GM21360 (cell line): ENCODE measurements around the gene DISP1.

Source experiments
- ATAC-seq: cut with Tn5 transposase; IDR thresholded peaks from one replicate; pipeline ENCODE4 v1.9.1; 2021; ENCODE audit warnings: mild to moderate bottlenecking, moderate library complexity; ENCODE audit not compliant: unreplicated experiment

Gene DISP1

DNA sequence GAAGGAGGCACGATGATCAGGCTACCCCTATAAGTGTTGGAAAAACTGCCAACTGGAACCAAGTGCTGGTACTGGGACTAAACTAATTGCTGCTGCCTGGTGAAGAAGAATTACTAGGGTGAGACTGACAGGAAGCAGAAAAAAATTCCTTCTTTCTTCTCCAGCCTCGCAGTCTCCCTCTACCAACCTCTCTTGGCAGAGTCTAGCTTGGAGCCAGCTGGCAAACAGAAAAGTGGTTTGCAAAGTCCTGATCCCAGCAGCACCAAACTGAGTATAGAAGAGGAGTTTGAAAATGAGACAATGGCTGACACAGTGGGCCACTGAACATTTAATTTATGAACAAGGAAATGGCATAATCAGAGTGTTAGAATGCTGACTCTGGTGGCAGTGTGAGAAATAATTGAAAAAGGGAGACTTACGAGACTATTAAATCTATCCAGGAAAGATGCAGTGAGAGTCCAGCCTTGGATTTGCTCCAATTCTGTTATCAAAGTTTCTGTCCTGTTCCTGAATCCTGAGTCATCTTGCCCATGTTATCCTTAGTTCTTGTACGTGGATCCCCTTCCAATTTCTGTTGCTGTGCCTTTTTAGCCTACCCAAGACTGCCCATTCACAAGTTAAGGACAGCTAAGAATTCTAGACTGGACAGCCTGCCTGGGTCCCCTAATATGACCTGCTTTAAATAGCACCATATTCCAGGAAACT, 23.7 kb upstream of the DISP1 start:
- no peak for ATAC-seq

DNA sequence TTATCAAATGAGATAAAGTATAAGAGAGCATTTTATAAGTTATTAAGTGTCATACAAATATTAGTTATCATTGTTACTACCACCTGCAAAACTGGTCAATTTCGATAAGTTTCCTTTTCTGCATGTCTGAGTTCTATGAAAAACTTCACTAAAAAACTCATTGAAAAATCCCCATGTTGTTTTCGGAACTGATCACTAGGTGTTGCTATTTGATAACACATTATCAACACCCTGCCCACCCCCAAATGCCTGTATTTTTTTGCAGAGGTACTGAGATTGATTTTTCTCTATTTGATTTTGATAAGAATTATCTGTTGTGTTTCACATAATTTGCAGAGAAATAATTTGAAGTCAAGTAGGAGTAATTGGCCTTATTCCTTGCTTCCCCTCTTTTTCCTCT, 22.1 kb upstream of the DISP1 start:
- ATAC-seq = no peak

DNA sequence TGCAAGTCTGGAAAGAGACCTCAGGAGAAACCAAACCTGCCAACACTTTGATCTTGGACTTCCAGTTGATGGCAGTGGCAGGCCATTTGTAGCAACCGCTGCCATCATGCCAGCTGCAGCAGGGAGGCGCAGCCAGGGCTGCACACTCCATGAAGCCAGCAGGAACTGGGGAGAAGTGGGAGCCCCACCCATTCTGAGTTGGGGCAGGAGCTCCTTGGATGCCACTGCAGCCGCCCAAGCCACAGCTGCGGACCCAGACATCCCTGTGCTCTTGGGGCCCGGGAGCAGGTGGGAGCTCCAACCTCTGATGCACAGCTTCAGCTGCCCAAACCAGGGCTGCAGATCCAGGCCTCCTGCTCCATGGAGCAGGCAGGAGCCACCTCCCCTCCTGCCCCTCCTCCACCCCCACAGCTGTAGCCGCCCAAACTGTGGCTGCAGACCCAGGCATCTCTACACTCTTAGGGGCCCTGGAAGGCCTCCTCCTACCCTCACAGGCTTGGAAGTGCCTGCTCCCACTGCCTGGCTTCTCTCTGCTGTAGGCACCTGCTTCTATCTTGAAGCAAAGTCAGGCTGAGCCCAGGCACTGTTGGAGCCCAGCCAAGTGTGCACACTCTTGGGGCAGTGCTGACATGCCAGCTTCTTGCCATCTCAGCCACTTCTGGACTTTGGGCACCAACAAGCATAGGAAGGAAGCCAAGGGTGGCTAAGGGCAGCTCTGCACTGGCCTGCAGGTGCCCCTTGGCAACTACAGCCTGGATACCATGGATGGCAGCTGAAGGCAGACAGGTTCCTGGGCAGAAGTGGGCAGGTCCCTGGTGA, 20.0 kb upstream of the DISP1 start:
- ATAC-seq = no peak

DNA sequence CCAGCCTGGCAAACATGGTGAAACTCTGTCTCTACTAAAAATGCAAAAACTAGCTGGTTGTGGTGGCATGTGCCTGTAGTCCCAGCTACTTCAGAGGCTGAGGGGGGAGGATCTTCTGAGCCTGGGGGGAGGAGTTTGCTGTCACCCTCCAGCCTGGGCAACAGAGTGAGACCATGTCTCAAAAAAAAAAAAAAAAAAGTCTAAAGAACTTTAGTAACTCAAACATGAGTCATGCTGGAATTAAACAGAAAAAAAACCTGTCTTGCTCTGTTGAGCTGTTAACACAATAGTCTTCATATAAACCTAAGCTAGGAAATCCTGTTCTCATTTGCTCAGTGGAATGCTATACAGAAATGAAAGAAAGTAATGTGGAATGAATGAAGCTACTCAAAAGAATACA, 16.7 kb upstream of the DISP1 start:
- no peak for ATAC-seq

DNA sequence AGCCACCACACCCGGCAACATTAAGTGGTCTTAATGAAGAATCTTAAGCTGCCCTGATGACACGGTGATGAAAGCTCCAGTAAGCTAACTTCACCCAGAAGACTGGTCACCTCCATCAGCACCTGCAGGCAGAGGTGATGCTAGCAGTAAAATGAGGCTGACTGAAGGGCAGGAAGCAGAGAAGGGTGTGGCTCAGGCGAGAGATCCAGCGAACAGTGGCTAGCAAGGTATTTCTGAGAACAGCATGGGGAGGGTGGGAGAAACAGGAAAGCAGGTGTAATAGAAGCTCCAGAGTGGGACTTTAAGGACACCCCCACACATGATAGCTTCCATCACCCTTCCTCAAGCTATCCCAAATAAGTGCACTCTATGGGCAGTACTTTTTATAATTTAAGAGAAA, 15.9 kb upstream of the DISP1 start:
- no peak for ATAC-seq

DNA sequence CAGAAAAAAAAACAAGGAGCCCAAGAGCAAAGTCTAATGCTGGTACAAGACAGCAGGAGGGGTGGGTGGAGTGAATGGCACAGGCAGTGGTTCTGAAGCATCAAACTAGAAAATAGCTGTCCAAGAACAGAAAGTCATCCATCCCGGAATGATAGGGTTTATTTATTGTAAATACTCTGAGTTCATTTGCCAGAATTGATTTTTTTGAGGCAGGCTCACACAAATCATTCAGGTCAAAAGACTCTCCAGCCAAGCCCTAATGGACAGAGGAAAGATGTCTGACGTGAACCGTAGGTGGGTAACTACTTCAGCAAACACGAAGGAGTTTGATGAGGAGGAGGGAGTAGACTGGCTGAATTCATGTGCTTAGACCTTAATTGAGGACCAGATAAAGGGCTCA, 13.8 kb upstream of the DISP1 start:
- ATAC-seq = no peak

DNA sequence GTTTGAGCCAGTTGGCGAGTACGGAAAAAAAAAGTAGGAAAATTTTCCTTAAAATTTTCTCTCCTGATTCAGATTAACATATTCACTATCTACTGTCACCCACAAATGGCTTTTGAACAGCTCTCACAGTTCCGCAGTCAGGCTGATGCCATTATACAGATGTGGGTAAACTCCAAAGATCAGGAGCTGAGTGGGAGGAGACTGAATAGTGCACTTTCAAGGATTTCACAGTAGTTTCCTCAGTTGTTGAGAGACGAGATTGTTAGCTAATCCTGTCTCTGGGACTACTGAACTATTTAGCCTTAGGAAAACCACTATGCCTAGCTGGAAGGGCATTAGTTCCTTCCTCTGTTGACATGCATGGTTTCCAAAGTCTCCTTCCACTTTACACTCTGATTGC, 3.2 kb upstream of the DISP1 start:
- no peak for ATAC-seq

DNA sequence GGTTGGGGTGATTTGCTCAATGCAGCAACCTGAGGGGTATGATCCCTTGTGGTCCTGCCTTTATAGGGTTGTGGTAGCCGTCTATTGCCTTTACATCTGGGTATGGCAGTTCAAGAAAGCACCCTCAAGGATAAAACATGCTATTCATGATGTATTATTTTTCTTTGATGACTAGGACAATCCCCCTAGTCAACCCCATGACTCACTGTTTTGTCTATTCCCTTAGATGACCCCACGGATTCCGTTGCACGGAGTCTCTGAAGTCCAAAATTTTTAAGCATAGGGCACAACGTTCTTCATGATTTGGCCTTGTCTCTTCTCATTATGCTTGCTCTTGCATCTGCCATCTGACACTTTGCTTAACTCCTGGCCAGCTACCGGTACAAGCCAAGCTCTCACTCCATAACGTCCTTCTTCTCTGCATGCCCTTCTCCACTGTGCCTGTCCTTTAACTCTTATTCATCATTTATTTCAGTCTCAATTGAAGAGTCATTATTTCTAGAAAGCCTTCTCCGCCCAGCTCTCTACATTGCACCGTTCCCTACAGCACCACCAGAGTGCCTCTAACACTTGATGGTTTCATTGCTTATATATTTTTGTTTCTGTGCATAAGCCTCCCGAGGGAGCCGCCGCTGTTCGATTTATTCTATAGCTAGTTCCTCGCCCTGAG, 838 bp upstream of the DISP1 start:
- ATAC-seq = no peak

DNA sequence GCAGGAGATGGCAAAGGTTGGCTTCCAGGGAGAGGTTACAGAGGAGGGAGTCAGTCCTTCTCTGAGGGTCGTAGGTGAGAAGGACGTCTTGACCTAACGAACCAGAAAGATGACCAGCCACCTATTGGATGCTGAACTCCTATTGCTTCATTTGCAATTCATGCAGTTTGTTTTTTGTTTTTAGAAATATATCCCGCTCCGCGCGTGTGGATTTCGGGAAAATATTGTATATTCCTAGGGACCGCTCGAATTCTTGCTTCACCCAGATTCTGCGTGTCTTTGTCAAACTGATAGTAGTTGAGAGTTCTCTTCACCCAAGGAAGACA, 564 bp downstream of the DISP1 start:
- ATAC-seq = no peak

DNA sequence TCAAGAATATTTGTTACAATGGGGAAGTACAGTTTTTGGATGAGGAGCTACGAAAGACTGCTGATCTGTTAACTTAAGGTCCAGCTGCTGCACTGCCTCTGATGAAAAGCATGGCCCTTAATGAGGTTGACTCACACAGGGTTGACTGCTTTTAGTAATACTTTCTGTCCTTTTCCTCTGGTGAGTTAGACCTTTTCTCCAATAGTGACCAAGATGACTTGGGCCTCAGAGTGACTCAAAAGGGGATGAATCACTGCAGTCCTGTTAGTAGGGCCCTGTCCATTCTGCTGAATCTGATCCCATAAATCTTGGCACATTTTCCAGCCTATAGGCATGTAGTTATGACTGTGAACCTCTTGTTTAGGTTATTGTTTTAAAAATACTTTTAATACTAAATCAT, 2.7 kb downstream of the DISP1 start:
- no peak for ATAC-seq

DNA sequence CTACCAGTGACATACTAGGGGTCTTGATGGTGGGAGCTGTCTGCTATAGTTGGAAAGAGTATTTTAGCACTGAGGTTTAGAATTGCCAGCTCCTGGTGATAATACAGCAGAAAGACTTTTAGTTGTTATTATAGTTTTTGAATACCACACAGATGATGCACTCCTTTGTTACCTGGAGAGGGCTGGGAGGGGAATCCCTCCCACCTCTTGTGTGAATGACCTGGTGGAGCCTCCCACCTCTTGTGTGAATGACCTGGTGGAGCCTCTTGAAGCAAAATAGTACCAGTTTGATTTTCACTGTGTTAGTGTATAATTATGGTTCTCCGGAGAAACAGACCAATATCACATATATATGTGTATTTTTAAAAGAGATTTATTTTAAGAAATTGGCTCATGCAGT, 3.3 kb downstream of the DISP1 start:
- no peak for ATAC-seq

DNA sequence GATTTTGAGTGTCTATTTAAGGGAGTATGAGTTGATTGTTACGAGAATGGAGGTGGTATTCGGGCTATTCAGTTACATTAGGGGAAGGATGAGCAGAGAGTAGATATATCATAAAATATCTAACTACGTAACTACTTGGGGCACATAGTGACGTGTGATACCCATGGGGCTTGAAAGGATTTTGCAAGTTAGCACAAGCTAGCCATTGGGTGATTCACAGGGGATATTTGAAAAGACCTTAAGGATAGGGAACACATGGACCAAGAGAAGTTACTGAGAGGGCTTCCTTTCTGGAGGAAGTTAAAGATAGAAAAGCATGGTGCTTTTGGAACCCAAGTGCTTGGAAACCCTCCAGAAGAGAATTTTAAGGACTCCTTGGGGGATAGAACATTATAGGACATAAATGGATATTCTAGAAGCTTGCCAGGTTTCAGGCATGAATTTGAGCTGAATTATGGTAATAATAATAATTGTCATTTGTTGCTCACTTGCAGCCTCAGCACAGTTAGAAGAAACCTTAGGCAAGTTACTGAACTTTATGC, 5.4 kb downstream of the DISP1 start:
- no peak for ATAC-seq

DNA sequence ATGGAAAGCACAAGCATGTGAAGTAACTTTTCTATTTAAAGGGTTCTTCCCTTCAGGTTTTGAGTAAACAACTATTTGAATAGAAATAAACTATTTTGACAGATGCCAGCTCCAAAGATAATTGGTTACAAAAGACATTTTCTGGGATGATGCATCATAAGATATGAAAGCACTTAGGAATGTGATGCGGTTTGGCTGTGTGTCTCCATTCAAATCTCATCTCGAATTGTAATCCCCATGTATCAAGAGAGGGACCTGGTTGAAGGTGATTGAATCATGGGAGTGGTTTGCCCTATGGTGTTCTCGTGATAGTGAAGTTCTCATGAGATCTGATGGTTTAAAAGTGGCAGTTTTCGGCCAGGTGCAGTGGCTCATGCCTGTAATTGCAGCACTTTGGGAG, 6.4 kb downstream of the DISP1 start:
- no peak for ATAC-seq

DNA sequence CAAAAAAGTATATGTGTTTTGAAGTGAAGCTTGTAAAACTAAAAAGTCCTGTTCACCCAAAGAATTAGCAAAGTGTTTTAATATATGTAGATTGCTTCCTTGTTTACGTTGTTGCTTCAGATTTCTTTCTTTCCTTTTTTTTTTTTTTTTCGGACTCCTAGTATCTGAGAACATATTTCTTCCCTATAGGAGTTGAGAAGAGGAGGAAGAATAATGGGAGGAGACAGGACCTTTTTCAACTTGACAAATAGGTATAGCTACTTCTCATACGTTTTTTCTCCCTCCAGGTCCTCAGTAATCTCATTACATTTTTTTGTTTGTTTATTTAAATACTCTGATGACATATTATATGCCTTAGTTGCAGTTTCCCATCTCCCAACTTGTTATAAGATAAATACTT, 8.9 kb downstream of the DISP1 start:
- ATAC-seq = no peak

DNA sequence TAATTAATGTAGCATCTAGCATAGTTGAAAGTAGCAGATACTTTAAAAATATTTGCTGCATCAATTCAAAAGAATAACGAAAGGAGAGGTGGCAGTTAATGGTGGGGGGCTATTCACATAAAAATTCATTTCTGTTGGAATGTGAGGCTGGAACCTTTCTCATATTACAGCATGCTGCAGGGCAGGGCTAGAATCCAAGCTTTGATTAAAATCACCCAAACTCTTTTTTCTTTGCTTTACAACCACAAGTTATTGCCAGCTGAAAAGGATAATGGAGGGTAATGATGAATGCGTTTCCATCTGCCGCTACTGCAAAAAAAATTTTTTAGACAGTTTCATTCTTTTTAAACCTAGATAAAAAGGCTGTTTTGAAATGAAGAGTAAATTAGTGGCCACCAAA, 9.8 kb downstream of the DISP1 start:
- ATAC-seq = no peak

DNA sequence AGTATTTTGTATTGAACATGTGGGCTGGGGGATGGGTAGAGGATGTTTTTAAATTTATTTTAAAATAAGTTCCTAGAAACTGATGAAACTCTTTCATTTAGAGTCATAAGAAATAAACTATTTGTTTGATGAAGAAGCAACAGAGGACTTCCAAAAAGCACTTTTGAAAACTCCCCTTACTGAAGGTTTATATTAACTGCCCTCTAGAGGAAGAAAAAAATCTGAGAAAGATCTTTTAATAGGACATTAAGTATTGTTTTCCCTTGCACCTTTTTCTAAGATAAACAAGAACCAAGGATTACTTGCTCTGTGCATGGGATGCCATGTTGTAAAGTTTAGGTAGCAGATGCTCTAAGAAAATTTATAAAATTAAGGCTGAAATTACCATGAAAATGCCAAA, 14.1 kb downstream of the DISP1 start:
- ATAC-seq = no peak

DNA sequence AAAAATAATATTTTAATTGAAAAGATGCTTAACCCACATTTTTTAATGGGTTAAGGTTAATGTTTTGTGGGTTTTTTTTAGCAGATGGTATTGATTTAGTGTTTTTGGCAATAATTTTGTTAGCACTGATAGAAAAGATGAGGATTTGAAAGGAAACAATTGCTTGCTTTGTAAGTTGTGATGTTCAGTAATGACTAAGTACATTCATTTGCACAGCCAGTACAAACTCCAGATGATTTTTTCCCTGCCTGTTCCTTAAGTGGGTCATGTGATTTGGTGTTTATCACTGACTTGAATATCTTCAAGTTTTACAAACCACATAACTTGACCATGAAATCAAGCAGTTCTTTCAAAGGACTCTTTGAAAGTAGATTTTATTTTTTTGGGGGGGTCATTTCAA, 15.0 kb downstream of the DISP1 start:
- no peak for ATAC-seq

DNA sequence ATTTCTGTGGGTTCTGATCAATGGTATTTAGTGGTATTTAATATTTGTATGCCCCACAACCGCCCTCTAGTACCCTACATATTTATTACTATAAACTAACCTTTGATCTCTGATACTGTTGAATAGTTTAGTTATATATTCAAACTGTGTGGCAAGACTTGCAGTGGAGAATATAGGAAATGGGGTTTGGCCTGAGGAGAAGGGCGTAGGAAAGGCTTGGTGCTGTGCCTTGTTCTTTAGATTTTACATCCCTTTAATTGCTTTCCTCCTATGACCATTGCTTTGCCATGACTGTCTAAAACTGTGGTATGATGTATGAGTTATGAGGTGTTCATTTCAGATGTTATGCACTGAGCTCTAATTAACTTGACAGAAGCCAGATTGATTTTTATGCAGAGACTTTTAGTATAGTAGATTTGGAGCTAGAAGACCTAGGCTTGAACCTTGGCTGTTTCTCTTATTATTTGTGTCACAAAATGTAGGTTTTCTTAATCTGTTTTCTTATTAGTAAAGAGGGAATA, 18.6 kb downstream of the DISP1 start:
- ATAC-seq = no peak

DNA sequence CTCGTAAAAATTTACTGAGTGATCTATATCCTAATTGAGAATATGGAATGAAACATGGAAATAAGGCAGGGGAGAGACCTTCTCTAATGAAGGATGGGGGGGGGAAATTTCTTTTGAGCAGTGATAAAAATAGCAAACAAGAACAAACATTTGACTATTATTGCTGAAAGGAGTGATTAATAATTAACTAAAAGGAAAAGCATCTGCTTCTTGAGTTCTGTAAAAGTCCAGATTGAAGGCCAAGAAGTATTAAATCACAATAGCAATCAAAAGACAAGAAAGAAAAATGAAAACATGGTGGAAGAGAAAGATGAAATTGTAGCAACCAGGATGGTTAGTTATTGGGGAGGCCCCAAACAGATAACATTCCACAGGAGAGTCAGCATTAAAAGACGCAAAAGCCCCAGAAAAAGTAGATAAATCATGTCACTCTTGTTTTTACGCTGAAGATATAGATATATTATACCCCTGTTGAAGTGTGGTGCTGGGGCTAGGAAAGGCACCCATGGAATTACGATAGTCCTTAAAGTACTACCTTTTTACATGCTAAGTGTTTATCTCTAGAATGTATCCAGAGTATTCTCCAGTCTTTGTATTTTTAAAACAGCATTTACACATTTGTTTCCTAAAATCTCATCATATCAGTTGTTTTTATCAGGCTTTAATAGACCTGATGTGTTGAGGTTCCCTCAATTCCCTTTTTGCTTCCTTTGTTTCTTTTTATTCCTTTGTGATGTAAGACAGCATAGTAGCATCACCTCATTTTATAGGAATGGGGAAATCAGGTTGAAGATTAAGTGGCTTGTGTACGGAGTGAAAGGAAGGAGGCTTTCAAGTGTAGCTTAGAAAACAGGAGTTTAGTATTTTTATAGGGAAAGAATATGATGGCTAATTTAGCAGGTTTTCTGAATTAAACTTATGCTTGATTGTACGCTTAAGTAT, 28.9 kb downstream of the DISP1 start:
- no peak for ATAC-seq

DNA sequence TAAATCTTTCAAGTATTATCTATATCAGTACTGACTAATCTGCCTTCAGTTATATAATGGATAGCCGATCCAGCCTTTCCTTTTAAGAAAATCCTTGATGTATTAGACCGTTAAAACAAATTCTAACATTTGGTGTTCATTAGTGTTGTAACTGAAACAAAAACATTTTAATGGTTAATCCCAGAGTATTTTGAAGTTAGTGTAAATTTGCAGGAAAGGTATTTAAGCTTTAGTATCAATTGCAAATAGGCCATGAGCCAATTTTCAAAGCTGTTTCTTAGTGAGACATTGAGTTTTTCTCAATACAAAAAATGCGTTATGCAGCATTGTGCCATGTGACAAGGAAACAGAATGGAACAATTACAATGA, 29.6 kb downstream of the DISP1 start:
- ATAC-seq = no peak

DNA sequence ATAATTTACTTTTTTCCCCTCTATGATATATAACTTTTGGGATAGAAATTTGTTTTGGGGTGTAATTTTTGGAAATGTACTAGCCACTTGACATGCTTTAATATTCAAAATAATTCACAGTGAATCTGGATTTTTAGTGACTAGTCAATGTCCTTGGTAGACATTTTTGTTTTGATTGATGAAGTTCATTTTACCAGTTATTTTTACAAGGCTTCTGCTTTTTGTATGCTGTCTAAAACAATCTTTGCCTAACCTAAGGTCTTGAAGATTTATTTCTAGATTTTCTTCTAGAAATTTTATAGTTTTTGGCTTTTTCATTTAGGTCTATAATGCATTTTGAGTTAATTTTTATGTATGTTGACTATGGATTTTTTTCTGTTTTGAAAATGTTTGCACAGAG, 30.9 kb downstream of the DISP1 start:
- ATAC-seq = no peak
